Panc1 (cell line): ENCODE measurements around the gene ADGRV1.

Experiments used
- CTCF ChIP-seq: fragments of 450-650 bp; IDR thresholded peaks from 2 replicates; pipeline ENCODE4 v1.5.1; 2017; ENCODE audit warnings: mild to moderate bottlenecking
- POLR2AphosphoS5 ChIP-seq: IDR thresholded peaks from 2 replicates; pipeline ENCODE4 v1.6.1; 2012; ENCODE audit warnings: mild to moderate bottlenecking, low read depth, low read length, moderate library complexity
- REST ChIP-seq, 2 experiments: IDR thresholded peaks; 2 replicates each; pipeline ENCODE4 v1.6.1; 2011 to 2012; ENCODE audit warnings: low read depth in 2 of 2, control low read depth in 1 of 2, low read length in 1 of 2, mild to moderate bottlenecking in 1 of 2, moderate library complexity in 1 of 2; ENCODE audit not compliant: insufficient read depth in 1 of 2
- SIN3A ChIP-seq: IDR thresholded peaks from 2 replicates; pipeline ENCODE4 v1.6.1; 2012; ENCODE audit warnings: low read depth, mild to moderate bottlenecking, low read length, moderate library complexity, borderline replicate concordance; ENCODE audit not compliant: insufficient read depth

GRCh38 chr5:91142386-91142785 is 583.8 kb downstream of the ADGRV1 start:
- TF ChIP-seq CTCF: no peak
- TF ChIP-seq SIN3A: no peak
- TF ChIP-seq POLR2AphosphoS5: no peak
- TF ChIP-seq REST (IDR thresholded peaks at IDR 0.05; ENCODE audit: insufficient read depth in 1 of 2, low read depth in 2 of 2, low read length in 1 of 2): no peak
